Dedifferentiated amniotic fluid mesenchymal stem cell (primary cell): ENCODE results near the gene DEPP1.
A peak's percentile ranks its signal among the peaks of the same experiment; 100 is the strongest.

Experiments used
- DNase-seq: peaks from one replicate; pipeline ENCODE4 v3.0.0-alpha.2; 2016; ENCODE audit errors: extremely low spot score

Gene DEPP1

DNA sequence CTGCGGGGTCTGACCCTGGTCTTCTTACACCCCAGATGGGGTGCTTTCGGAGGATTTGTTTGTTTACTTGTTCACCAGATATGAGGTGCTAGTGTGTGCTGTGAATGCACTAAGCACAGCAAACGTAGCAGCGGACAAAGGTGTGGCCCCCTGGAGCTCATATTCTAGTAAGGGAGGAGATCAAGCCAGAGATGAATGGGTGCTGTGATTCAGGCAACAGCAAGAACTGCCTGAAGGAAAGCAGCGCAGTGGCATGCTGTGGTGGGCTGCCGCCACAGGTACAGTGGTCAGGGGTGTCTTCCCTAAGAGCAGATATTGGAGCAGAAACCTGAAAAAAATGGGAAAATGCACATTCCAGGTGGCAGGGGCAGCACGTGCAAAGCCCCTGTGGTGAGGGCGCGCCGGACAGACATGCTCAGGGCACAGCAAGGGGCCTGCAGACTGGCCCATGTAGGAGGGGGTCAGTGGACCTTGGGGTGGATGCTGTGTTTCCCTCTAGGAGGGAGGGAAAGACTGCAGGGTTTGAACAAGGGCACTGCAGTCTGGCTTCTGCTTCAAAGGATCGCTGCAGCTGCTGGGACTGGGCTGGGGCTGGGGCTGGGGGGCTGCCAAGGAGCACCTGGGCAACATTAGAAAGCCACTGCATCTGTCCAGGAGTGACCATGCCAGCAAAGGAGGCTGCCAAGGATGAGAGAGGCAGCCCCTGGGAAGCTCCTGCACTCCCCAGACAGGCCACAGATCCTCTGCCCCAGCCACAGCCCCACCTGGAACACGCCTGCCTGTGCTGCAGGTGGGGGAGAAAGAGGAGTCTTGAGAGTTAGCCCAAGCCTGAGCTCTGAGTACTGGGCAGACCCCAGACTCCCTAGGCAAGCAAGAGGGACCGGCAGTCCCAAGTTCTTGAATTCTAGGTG lies 927 bp upstream of the DEPP1 start:
- no peak for DNase-seq

DNA sequence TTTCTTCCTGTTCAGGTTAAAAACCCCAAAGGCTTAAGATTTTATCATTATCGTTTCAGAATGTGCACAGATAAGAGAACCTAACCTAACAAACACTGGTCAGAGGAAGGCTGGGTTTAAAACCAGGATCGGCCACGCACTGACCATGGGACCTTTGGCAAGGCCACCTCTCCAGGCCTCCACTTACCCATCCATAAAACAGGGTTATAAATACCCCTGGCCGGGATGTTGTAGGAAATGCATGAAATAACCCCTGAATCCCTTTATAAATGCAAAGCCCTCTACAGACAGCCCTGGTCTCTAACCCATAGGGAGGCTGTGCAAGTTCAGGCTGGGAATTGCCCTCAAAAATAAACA lies 418 bp downstream of the DEPP1 start:
- DNase-seq = no peak

DNA sequence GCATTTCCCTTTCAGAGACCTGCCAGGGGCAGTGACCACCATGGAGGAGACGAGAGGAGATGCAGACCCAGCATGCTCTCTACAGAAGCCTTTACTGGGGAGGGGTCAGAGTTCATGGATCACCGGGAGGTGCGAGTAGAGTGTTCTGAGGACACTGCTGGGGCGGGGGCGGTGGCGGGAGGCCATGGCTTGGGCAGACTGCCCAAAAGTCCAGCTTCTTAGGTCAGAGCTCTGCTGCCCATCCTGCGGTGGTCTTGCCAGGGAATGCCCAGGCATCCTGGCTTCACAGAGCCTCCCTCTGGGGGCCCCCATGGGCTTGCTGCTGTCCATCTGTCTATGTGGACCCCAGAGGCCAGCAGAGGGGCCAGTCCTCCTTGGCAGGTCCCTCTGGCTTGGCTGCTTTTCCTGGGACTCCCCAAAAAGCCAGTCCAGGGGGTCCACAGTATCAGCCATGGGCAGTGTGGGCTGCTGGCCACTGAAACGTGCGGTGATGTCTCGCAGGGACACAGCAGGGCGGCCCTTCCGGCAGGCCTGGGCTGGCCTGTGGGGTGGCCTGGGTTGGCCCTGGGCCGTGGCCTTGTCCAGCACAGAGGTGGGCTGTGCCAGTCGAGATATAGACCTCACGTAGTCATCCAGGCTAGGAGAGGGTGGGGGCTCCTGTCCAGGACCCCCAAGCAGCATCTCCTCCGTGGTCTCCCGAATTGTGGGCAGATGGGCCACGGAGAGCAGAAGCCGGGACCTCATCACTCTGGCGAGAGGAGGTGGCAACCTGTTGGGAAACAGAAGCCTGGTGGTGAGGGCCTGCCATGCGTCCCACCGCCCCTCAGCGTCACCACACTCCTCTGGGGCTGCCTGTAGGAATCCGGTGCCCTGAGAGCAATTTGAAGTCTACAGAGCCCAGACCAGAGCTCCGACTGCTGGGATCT lies 1.1 kb downstream of the DEPP1 start:
- no peak for DNase-seq

DNA sequence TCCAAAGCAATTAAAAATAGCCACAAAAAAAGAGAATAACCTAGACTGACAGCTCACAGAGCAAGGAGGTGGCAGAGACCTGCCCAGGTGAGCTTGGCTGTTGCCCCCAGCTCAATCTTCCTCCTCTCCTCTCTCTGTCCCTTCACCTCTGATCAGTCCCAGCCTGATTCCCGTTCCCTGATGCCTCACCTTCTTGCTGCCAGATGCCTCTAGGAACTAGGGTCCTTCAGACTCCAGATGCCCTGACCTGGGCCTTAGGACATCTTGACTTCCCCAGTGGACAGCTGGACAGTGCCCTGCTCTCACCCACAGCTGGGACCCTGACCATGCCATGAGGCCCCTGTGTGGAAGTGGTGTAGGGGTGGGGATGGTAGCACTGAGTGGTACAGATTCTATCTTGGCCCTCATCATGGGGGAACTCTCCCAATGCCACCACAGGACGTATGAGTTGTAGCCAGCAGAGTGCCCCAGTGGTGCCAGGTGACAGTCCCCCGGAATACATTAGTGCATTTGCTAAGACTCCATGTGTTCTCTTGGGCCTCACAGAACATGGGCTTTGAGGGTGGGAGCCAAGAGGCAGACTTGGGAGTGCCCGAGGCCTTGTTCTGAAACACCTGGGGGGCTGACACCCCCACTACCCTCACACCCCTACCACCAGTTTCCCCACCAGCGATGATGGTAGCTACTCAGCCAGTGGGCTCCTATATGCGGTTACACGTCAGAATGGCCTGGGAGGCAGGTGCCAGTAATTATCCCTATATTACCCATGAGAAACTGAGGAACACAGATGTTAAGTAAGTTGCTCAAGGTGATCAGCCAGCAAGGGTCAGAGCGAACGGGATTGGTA lies 2.0 kb downstream of the DEPP1 start:
- DNase-seq = no peak

DNA sequence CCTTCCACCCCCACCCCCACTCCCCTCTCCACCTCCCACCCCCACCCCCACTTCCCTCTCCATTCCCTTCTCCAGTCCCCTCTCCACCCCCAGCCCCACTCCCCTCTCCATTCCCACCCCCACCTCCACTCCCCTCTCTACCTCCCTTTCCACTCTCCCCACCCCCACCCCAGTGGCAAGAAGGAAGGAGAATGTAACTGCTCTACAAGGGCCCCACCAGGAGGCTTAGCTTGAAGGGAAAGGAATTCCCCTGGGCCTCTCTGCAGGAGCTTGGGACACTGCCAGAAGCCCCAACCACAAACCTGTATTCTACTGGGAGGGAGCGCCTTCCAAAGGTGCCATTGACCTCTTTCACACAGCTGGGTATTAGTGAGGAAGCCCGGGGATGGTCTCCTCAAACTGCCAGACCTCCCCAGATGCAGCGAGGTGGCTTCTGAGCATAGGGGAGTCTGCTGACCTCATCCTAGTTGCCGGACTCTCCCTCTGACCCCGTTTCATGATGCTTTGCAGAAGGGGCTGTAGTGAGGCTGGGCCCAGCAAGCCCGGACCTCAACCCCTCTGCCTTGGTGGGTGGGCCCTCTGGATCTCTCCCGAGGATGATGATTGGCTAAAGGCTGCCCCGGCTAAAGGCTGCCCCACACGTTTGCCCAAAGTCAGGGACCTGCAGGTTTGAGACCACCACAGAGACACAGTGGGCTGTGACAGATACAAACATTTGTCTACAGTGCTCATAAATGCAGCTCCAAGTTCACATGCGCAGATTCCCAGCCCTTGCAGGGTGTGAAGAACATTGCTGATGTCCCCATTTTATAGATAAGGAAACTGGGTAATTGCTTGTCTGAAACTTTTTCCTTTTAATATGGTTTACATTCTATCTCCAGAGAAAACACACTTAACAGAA lies 2.9 kb downstream of the DEPP1 start:
- DNase-seq = peak; percentile 52

DNA sequence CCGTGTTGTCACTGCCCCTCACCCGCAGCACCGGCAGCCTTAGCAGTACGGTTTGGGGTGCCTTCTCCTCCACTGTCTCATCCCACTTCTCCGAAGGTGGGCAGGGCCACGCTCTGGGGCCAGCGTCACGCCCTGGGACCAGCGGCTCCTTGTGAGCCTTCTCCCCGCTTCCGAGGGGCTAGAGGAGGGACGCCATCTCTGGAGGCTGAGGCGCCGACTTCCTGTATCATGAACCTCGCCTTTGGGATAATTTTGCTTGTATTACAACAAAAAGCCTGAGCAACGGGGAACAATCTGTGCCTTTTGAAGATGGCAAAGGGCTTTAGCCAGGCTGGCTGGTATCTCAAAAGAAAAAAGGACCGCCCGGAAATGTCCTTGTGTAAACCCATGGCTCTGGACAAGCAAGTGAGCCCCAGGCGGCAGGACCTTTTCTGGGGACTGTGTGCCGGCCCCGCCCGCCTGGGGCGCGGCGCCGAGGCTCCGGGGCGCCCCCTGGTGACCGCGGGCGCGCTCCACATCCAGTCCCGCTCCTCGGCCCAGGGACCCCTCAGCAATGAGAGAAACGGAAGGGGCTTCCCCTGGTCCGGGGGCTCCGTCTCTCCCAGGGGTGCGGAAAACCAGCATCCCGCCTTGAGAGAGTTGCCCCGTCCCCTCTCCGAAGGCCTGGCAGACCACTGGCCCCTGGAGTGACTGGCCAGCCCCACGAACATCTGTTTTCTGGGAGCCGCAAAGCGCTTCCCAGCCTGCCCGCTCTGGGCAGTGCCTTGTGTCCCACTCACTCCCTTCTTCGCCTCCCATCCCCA lies 3.8 kb downstream of the DEPP1 start:
- DNase-seq = peak; percentile 44

DNA sequence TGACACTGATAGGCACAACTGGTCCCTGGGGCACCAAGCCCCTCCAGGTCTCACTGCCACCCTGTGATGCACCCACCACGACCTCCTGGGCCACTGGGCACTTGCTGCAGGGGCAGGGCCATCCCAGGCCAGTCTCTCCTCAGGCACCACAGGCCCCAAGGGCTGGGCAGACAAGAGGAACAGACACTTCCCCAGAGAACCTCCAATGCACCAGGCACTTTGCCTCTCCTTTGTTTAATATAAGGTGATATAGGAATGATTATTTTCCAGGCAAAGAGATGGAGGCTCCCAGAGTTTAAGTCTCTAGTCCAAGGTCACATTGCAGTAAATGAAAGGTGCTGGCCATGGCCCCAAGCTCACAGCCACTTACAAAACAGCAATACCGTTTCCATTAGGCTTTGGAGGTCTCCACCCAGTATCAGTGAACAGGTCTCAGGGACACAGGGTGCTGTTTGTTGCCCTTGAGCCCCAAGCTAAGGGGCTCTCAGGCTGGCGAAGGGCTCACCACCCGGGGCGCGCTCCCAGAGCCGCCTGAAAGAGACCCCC lies 4.5 kb downstream of the DEPP1 start:
- DNase-seq = no peak

DNA sequence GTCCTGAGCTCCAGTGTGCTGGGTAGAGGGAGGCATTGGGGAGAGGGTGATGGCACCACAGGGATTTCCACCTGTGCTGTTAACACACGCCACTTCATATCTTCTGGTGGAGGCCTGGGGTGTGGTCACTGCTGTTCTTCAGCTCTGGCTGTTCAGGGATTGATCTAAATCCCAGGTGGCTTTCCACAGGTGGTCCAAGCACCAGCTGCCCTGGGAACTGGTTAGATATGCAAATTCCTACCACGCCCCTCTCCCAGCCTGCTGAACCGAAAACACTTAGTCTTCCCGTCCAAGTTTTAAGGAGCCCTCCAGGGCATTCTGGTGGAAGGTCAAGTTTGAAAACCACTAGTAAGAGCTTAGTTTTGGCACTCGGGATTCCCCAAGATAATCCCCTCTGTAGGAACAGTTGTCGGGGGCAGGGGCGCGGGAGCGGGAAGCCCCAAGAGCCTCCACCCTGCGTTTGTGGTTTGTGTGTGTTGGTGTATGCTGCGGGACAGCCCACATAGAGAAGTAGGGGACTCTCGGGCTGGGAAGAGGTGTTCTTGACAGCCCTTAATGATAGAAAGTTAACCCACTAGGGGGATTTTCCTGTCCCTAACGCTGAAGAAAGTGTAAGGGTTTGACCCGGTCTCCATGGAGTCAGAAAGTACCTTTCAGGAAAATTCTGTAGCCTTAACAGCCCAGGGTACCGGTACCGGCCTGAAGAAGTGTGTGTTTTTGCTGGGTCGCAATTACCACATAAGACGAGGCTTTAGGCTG lies 5.1 kb downstream of the DEPP1 start:
- no peak for DNase-seq

DNA sequence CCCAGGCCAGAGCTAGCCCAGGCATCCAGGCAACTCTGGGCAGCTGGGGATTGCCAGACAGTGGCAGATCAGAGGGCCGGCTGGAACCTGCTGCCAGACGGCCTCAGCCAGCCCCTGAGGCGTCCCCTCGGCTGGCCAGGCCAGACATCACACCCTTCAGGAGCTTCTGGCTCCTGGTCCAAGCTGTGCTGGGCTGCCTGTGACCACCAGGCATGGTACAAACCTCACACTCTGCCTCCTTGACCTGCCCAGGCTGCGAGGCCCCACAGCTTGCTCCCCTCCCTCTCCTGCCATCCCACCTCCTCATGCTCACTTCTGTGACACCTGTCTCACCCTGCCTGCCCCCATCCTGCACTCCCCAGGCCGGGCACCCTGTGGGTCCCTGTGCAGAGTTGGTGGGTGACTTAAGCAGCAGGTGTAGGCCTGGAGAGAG lies 5.7 kb downstream of the DEPP1 start:
- no peak for DNase-seq

DNA sequence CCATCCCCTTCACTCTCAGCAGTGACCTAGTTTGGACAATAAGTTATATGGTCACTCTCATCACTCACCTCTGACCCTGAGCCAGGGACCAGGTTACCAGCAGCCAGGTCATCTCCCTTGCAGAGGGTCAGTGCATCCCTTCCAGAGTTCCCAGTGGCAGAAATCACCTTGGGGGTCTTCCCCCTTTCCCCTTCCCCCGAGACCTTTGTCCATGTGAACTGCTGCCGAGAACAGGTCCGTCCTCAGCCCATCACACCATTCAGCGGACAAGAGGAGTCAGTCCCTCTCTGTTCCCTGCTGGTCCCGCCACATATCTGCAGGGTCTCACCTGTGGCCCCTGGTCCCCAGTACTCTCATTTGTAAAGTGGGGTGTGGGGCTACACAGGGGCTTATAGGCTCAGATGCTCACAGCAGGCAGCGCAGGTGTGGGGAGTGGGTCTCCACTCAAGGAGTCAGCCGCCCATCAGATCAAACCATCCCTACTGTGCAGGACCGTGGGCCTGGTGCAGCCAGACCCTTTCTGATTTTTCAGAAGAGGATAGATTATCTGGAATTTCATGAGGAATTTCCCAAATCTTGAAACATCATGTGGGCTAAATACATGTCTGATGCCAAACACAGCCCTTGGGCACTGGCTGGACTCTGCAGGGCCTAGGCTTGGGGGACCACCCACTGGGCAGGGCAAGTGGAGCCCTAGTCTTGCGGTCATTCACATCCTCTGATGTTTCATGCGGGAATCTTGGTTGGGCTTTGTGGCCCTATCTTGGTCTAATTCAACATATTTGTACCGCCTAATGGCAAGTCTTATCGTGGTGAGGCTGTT lies 6.5 kb downstream of the DEPP1 start:
- no peak for DNase-seq

DNA sequence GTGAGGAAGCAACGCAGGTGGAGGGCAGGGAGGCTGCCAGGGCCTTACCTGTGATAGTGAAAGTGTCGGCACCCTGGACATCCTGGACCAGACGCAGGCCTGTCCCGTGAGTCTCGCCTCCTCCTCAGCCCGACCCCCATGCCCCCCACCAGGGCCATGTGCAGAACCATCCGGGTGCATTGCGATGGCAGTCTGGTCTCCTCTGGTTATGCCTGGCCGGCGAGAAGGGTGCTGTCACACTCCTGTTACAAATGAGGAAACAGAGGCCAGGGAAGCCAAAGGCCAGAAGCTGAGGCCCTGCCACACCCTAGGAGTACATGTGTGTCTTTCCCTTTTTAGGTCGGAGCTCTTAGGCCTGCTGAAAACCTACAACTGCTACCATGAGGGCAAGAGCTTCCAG lies 7.2 kb downstream of the DEPP1 start:
- no peak for DNase-seq

DNA sequence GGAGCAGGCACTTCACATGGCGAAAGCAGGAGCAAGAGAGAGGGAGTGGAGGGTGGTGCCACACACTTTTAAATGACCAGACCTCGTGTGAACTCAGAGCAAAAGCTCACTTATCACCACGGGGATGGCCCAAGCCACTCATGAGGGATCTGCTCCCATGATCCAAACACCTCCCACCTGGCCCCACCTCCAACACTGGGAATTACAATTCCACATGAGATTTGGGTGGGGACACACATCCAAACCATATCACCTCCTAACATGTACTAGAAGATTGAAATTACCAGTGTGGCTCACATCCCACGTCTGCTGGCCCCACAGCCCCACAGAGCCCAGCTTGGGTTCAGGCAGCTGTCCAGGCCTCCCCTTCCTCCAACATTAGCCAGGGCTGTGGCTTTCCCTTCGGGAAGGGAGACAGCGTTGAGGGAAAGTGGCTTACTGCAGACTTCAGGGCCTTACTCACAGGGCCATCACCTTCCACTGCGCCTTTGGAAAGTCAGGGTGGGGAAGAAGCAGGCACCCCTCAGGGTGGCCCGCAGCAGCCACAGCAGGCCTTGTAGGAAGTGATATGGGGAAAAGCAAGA lies 7.7 kb downstream of the DEPP1 start:
- DNase-seq = no peak

DNA sequence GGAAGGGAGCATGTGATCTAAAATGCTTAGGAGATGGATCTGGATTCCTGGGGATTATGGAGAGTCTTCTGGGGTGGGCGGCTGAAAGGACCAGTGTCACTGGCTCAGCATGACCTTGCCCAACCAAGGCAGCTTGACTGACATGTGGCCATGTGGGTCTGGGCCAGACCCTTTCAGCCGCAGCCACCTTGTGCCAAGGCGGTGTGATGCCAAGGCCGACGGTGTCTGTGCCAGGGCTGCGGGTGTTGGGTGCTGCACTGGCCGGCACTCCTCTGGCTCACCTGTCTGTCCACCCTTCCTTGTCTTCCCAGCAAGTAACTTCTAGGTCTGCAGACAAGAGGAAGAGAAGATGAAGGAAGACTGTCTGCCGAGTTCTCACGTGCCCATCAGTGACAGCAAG lies 8.8 kb downstream of the DEPP1 start:
- no peak for DNase-seq

DNA sequence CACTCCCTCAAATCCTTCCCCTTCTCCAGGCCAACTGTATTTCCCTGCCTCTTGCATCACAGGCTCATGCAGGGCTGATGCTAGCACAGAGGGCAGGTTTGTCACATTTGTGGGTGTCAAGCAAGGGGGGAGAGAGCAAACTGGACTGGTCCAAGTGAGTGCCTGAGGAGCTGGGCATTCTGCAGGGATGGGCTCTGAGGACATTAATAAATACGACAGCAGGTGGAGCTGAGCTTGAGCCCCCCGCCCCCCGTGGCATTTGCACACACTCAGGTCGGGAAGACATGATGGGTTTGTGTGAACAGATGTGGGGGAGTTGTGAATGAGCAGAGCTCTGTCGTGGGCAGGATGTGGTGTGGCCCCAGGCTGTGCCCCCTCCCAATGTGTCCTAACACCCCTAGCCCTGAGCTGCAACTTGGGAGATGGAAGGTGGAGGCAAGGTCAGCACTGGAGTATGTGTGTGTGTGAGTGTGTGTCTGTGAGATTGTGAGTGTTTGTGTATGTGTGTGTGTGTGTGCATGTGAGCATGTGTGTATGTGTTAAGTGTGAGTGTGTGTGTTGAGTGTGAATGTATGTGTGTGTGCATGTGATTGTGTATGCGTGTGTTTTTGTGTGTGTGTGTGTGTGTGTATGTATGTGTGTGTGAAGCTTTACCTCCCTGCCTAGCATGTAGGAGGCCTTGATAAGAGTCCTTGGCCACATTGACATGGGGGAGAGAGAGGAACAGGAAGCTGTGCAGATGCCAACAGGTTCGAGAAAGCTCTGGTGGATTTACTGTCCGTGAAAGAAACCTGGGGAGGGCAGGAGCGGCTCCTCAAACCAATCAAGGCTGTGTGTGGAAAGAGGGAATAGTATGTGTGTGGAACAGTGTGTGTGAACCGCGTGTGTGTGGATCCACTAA lies 9.9 kb downstream of the DEPP1 start:
- no peak for DNase-seq

DNA sequence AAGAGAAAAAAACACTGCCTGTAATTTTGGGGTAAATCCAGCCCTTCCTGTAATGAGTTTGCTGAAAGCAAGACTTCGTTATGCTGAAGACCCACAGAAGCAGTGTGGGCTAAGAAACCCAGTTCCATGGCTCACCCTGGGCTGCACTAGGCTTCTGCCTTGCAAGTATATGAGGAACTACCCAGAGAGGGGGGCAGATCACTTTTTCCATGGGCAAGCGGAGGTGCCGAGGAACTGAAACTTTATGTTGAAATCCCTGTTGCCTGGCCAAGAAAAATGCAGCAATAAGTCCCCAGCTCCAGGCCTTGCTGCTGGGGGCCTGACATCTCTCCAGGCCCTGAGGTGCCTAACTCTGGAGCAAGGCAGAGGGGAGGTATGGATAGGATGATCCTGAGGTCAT lies 10.5 kb downstream of the DEPP1 start:
- no peak for DNase-seq

DNA sequence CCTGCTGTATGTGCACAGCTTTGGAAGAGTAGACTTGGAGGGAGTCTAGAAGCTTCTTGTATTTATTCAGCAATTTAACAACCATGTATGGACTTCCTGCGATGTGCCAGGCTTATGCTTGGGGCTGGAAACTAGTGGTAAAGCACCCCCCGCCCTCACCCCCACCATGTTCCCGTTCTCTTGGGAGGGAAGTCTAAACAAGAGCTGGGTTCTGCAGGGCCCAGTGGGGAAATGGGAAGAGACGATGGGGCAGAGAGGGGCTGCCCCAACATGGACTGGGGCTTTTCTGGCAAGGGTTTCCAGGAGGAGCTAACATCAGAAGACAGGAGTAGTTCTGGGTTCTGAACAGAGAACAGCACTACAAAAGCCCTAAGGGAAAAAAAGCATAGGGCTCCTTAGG lies 11.0 kb downstream of the DEPP1 start:
- DNase-seq = no peak
